ENCODE measurements around the gene TRIM17.

GRCh38 chr1:228423404-228424053, 6.9 kb upstream of the TRIM17 start:
- TF ChIP-seq EZH2 (IDR thresholded peaks at IDR 0.05; ENCODE audit: low read length, unreplicated experiment) (no peak), EZH2phosphoT487 (IDR thresholded peaks at IDR 0.05; ENCODE audit: borderline replicate concordance, low read length) (no peak)

All from PC-3 (cell line).